Upper lobe of right lung (tissue), 1 donor: ENCODE measurements around the gene EIF4G3. TPM values are rescaled to one million over a fixed set of nuclear protein-coding genes. Genes with fewer than 3 reads are reported as not detected.
"Not testable (repeated sequence)": the region's sequence is repeated elsewhere in the genome, so short reads cannot be mapped to it uniquely, and the experiment has no call there.

Source experiments
- ATAC-seq: fragments of 200-7000 bp; cut with Tn5 transposase; one replicate; pipeline ENCODE4 v1.9.1; 2020; ENCODE audit warnings: mild to moderate bottlenecking, moderate library complexity
- DNase-seq: peaks from one replicate; pipeline ENCODE4 v3.0.0-alpha.2; 2020
- H3K27ac ChIP-seq: fragments of 200-600 bp; one replicate; pipeline ENCODE4 v1.8.0; 2022
- H3K27me3 ChIP-seq: fragments of 200-600 bp; one replicate; pipeline ENCODE4 v1.8.0; 2022; ENCODE audit warnings: mild to moderate bottlenecking
- H3K36me3 ChIP-seq: fragments of 200-600 bp; one replicate; pipeline ENCODE4 v1.8.0; 2022
- H3K4me1 ChIP-seq: fragments of 200-600 bp; one replicate; pipeline ENCODE4 v1.8.0; 2022
- H3K4me3 ChIP-seq: fragments of 200-600 bp; one replicate; pipeline ENCODE4 v1.8.0; 2022; ENCODE audit warnings: mild to moderate bottlenecking
- H3K9me3 ChIP-seq: fragments of 200-600 bp; one replicate; pipeline ENCODE4 v1.8.0; 2022
- intact Hi-C: fragments of 100-400 bp; cut with DNase I; formaldehyde crosslinking; loops from one replicate; pipeline ENCODE4 v1.11.0; 2022
- total RNA-seq: library from RNA; stranded (reverse); fragmentation: NEBNext Ultra II Directional; extraction: Animal tissue kit (Norgen Biotek cat#: 25700); gene quantifications from one replicate; pipeline ENCODE4 v1.2.1, GENCODE V29; 2021
- TF ChIP-seq, protein P1 (sequence below): fragments of 200-600 bp; IDR thresholded peaks from one replicate; pipeline ENCODE4 v1.8.0; 2022; ENCODE audit warnings: antibody characterized with exemption
- donor health status: DM: no; HTN: yes; CAD: no; lungs with severe emphysema.

EIF4G3 gene
- total RNA-seq, 1 donor from 2014 or later = 44.5 TPM

DNA sequence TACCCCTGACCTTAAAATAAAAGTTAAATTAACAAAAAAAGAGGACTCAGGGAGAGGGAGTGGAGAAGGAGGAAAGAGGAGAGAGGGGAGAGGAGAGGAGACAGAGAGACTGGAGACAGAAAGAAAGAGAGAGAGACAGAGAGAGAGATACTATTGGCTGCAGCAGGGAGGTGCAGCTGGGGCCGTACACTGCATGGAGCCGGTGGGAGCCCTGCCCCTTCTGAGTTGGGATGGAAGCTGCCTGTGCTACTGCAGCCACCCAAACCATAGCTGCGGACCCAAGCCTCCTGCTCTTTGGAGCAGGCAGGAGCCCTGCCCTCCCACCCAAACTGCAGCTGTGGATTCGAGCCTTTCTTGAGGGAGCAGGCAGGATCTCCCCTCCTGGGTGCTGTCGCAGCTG is 356.9 kb downstream of the EIF4G3 start:
- no peaks in the 10 kb centered on the region for H3K9me3 ChIP-seq
- peaks cover 13% of the 10 kb centered on the region for H3K36me3 ChIP-seq
- no peak overlapping the region for H3K4me3 ChIP-seq
- TF ChIP-seq, protein P1, sequence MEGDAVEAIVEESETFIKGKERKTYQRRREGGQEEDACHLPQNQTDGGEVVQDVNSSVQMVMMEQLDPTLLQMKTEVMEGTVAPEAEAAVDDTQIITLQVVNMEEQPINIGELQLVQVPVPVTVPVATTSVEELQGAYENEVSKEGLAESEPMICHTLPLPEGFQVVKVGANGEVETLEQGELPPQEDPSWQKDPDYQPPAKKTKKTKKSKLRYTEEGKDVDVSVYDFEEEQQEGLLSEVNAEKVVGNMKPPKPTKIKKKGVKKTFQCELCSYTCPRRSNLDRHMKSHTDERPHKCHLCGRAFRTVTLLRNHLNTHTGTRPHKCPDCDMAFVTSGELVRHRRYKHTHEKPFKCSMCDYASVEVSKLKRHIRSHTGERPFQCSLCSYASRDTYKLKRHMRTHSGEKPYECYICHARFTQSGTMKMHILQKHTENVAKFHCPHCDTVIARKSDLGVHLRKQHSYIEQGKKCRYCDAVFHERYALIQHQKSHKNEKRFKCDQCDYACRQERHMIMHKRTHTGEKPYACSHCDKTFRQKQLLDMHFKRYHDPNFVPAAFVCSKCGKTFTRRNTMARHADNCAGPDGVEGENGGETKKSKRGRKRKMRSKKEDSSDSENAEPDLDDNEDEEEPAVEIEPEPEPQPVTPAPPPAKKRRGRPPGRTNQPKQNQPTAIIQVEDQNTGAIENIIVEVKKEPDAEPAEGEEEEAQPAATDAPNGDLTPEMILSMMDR = no peak
- no peaks in the 10 kb centered on the region for H3K27me3 ChIP-seq
- ATAC-seq (no peak), DNase-seq (no peak)
- H3K27ac ChIP-seq = no peak overlapping the region
- no peaks in the 10 kb centered on the region for H3K4me1 ChIP-seq
- intact Hi-C loops = no loop called here

GRCh38 chr1:20814534-20814871 is 362.2 kb downstream of the EIF4G3 start:
- H3K27me3 ChIP-seq = no peaks in the 10 kb centered on the region
- H3K4me3 ChIP-seq = no peak overlapping the region
- H3K9me3 ChIP-seq = no peaks in the 10 kb centered on the region
- H3K36me3 ChIP-seq = peaks cover 14% of the 10 kb centered on the region
- H3K4me1 ChIP-seq = no peaks in the 10 kb centered on the region
- DNase-seq (no peak), ATAC-seq (no peak)
- no peak overlapping the region for H3K27ac ChIP-seq
- TF ChIP-seq, protein P1 = no peak
- intact Hi-C loops = no loop called here

DNA sequence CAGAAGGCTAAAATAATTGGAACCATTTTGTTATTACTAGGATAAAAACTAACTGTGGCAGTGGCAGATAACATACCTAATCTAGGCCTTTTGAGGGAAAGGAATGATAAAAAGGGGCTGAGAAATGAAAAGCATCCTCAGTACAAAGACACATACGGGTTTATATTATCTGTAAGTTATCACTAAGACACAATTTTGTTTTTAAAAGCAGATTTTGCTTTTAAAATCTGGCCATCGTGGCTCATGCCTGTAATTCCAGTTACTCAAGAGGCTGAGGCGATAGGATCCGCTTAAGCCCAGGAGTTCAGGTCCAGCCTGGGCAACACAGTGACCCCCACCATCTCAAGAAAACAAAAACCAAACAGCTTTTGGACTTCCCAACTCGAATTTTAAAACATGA is 364.8 kb downstream of the EIF4G3 start:
- ATAC-seq (no peak), DNase-seq (no peak)
- Histone ChIP-seq H3K9me3 (no peaks in the 10 kb centered on the region), H3K4me1 (no peaks in the 10 kb centered on the region), H3K27ac (no peak overlapping the region), H3K4me3 (no peak overlapping the region), H3K36me3 (peaks cover 22% of the 10 kb centered on the region), H3K27me3 (no peaks in the 10 kb centered on the region)
- intact Hi-C loops = no loop called here
- TF ChIP-seq, protein P1 = no peak

- Histone ChIP-seq H3K9me3 (no peaks in the 10 kb centered on the region), H3K27me3 (no peaks in the 10 kb centered on the region), H3K4me3 (no peak overlapping the region), H3K27ac (no peak overlapping the region), H3K36me3 (no peaks in the 10 kb centered on the region), H3K4me1 (peaks cover under 1% of the 10 kb centered on the region)
- ATAC-seq = no peak
- no peak for DNase-seq
- intact Hi-C loops = no loop called here
- TF ChIP-seq, protein P1 = no peak
These were observed 383.5 kb downstream of the EIF4G3 start for GRCh38 chr1:20793236-20793635.

GRCh38 chr1:20792196-20792595 is 384.5 kb downstream of the EIF4G3 start:
- intact Hi-C loops = no loop called here
- H3K27ac ChIP-seq = no peak overlapping the region
- no peaks in the 10 kb centered on the region for H3K9me3 ChIP-seq
- TF ChIP-seq, protein P1 = no peak
- H3K4me1 ChIP-seq = peaks cover 4% of the 10 kb centered on the region
- no peaks in the 10 kb centered on the region for H3K27me3 ChIP-seq
- H3K36me3 ChIP-seq = no peaks in the 10 kb centered on the region
- no peak for ATAC-seq
- no peak overlapping the region for H3K4me3 ChIP-seq
- no peak for DNase-seq

- DNase-seq (no peak), ATAC-seq (no peak)
- intact Hi-C loops = no loop called here
- no peaks in the 10 kb centered on the region for H3K36me3 ChIP-seq
- peaks cover 4% of the 10 kb centered on the region for H3K4me1 ChIP-seq
- no peak overlapping the region for H3K27ac ChIP-seq
- H3K27me3 ChIP-seq = no peaks in the 10 kb centered on the region
- H3K4me3 ChIP-seq = no peak overlapping the region
- TF ChIP-seq, protein P1 = no peak
- H3K9me3 ChIP-seq = no peaks in the 10 kb centered on the region
These were observed 385.9 kb downstream of the EIF4G3 start for GRCh38 chr1:20790785-20791184.

DNA sequence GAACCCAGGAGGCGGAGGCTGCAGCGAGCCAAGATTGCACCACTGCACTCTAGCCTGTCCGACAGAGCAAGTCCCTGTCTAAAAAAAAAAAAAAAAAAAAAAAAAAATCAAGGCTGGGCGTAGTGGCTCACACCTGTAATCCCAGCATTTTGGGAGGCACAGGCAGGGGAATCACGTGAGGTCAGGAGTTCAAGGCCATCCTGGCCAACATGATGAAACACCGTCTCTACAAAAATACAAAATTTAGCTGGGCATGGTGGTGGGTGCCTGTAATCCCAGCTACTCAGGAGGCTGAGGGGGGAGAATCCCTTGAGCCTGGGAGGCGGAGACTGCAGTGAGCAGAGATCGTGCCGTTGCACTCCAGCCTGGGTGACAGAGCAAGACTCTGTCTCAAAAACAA is 387.1 kb downstream of the EIF4G3 start:
- H3K27me3 ChIP-seq, H3K27ac ChIP-seq, H3K36me3 ChIP-seq, intact Hi-C loops, H3K4me3 ChIP-seq, H3K9me3 ChIP-seq, ATAC-seq, DNase-seq: not testable (repeated sequence)
- H3K4me1 ChIP-seq = peaks cover 12% of the 10 kb centered on the region
